ENCODE data around the gene MDGA2.
"Not testable (repeated sequence)": the region's sequence is repeated elsewhere in the genome, so short reads cannot be mapped to it uniquely, and the experiment has no call there.

DNA sequence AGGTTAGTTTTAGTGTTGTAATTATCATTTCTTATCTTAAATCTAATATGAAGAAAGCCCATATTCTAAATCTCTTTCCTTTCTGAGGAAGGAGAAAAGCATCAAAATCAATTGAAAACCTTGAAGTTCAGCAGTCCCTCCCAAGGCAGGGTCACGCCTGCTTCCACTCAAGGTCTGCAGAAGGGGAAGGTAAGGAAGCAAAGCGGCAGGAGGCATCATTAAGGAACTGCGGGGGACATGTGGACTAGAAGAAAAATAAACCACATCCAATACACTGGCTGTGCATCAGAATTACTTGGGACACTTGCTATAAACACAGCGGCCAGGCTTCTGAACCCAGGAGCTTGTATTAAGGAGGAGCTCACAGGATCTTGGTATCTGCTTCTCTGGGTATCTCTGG, 759.9 kb downstream of the MDGA2 start:
- TF ChIP-seq EZH2 (IDR thresholded peaks at IDR 0.05); POLR2AphosphoS5 (IDR thresholded peaks at IDR 0.05; ENCODE audit: borderline replicate concordance, low read depth, low read length): not testable (repeated sequence)
